DND-41 (cell line): Measurements from ENCODE around the gene TDRD9.

ENCODE experiments used
- CTCF ChIP-seq: IDR thresholded peaks from 2 replicates; pipeline ENCODE4 v1.5.1; 2012; ENCODE audit warnings: borderline replicate concordance, low read length, moderate library complexity, mild to moderate bottlenecking; ENCODE audit not compliant: poor library complexity, severe bottlenecking; ENCODE audit errors: extremely low read depth
- EZH2 ChIP-seq: IDR thresholded peaks from 3 replicates; pipeline ENCODE4 v1.6.1; 2012; ENCODE audit warnings: borderline replicate concordance, low read depth, mild to moderate bottlenecking, moderate library complexity, low read length, inconsistent platforms; ENCODE audit not compliant: severe bottlenecking

- TF ChIP-seq CTCF (no peak), EZH2 (no peak)
Measured at GRCh38 chr14:103997391-103997790, 69.1 kb downstream of the TDRD9 start.
